22Rv1 (cell line): ENCODE results near the gene PRND.

ENCODE experiments used
- ZFX ChIP-seq: fragments of 450-650 bp; IDR thresholded peaks from 2 replicates; pipeline ENCODE4 v1.6.1; 2017; ENCODE audit warnings: antibody characterized with exemption, borderline replicate concordance
- TF ChIP-seq, protein P1 (sequence below): fragments of 450-650 bp; IDR thresholded peaks from 2 replicates; pipeline ENCODE4 v1.5.1; 2017; ENCODE audit warnings: mild to moderate bottlenecking

DNA sequence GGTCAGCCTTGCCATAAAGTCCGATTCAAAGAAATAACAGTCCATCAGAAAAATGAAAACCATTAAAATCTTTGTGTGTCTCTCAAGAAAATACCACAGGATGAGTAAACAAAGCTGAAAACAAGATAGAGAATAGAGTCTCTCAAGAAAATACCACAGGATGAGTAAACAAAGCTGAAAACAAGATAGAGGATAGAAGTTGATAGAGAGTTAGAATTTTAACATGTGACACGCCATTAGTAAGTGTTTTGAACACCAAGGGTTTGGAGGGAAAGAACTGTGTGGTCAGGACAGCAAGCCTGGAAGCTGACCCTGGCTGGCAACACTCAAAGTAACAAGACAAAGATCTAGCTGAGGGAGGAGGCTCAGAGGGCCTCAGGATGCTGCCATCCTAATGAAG is 43.9 kb upstream of the PRND start:
- TF ChIP-seq, protein P1, sequence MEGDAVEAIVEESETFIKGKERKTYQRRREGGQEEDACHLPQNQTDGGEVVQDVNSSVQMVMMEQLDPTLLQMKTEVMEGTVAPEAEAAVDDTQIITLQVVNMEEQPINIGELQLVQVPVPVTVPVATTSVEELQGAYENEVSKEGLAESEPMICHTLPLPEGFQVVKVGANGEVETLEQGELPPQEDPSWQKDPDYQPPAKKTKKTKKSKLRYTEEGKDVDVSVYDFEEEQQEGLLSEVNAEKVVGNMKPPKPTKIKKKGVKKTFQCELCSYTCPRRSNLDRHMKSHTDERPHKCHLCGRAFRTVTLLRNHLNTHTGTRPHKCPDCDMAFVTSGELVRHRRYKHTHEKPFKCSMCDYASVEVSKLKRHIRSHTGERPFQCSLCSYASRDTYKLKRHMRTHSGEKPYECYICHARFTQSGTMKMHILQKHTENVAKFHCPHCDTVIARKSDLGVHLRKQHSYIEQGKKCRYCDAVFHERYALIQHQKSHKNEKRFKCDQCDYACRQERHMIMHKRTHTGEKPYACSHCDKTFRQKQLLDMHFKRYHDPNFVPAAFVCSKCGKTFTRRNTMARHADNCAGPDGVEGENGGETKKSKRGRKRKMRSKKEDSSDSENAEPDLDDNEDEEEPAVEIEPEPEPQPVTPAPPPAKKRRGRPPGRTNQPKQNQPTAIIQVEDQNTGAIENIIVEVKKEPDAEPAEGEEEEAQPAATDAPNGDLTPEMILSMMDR: no peak
- no peak for TF ChIP-seq ZFX
